OCI-LY3 (cell line): ENCODE measurements around the gene F2RL2.

Source experiments
- CTCF ChIP-seq: fragments of 200-600, 300-600 bp; sonication (generic); IDR thresholded peaks from 2 replicates; pipeline ENCODE4 v1.5.1; 2014; ENCODE audit warnings: antibody characterized with exemption, low read length, low read depth
- EZH2phosphoT487 ChIP-seq: fragments of 200-600 bp; shearing (Covaris generic); IDR thresholded peaks from 2 replicates; pipeline ENCODE4 v1.6.1; 2018; ENCODE audit warnings: antibody characterized with exemption, mixed run types, low read depth

DNA sequence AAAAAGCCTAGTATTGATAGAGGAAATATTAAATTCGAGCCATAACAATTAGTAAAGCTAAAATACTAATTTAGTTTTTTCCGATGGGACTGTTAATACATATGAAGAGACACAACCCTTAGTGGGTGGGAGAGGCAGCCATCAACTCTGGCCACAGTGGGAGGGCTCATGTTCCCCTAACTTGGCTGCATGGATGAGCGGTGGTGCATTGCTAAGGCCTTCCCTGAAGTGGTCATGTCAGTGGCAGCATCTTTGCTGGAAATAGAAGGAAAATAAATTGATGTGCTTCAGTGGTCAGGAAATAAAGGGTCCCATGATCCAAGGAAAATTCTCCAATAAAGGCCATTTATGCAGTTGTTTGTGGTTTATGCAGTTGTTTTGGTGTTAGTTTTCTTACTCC is 33.9 kb upstream of the F2RL2 start:
- no peak for TF ChIP-seq CTCF
- no peak for TF ChIP-seq EZH2phosphoT487
